ENCODE data around the gene KHDC1.

The KHDC1 gene

DNA sequence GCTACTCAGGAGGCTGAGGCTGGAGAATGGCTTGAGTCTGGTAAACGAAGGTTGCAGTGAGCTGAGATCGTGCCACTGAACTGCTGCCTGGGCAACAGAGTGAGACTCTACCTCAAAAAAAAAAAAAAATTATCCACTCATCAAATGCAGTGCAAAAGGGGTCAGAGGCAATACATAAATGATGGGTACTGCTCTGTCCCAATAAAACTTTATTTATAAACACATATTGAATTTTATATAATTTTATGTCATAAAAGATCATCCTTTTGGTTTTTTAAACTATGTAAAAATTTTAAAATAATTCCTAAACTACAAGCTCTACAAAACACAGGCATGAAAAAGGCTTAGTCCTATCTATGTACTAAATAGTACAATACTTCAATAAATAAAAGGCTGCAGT, 10.3 kb downstream of the KHDC1 start:
- no peaks in the 10 kb centered on the region for H3K36me3 ChIP-seq (ENCODE audit: low read length)
- no peaks in the 10 kb centered on the region for H3K79me2 ChIP-seq (ENCODE audit: insufficient read depth, low read length)
- TF ChIP-seq, protein P1, sequence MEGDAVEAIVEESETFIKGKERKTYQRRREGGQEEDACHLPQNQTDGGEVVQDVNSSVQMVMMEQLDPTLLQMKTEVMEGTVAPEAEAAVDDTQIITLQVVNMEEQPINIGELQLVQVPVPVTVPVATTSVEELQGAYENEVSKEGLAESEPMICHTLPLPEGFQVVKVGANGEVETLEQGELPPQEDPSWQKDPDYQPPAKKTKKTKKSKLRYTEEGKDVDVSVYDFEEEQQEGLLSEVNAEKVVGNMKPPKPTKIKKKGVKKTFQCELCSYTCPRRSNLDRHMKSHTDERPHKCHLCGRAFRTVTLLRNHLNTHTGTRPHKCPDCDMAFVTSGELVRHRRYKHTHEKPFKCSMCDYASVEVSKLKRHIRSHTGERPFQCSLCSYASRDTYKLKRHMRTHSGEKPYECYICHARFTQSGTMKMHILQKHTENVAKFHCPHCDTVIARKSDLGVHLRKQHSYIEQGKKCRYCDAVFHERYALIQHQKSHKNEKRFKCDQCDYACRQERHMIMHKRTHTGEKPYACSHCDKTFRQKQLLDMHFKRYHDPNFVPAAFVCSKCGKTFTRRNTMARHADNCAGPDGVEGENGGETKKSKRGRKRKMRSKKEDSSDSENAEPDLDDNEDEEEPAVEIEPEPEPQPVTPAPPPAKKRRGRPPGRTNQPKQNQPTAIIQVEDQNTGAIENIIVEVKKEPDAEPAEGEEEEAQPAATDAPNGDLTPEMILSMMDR (IDR thresholded peaks at IDR 0.05; ENCODE audit: insufficient read depth, low read length, poor library complexity, severe bottlenecking) = no peak
- no peak for TF ChIP-seq EZH2phosphoT487 (conservative IDR thresholded peaks at IDR 0.05; ENCODE audit: low read length)
- no peaks in the 10 kb centered on the region for H3K9me2 ChIP-seq (replicated peaks; ENCODE audit: insufficient read depth, low read length)
- no peak overlapping the region for H2AFZ ChIP-seq (ENCODE audit: low read depth, low read length, severe bottlenecking)
- no peaks in the 10 kb centered on the region for H4K20me1 ChIP-seq (ENCODE audit: low read depth, low read length)
- no peaks in the 10 kb centered on the region for H3K9me3 ChIP-seq (ENCODE audit: insufficient read depth, low read length)
- H3K27ac ChIP-seq (ENCODE audit: low read depth, low read length) = no peak overlapping the region
- H3F3A ChIP-seq (ENCODE audit: insufficient read depth) = no peaks in the 10 kb centered on the region
- H3K27me3 ChIP-seq (ENCODE audit: low read length) = no peaks in the 10 kb centered on the region
- no peak overlapping the region for H3K4me3 ChIP-seq (ENCODE audit: insufficient read depth, low read length, poor library complexity, severe bottlenecking)
- H3K4me2 ChIP-seq (ENCODE audit: low read depth, low read length, poor library complexity, severe bottlenecking) = no peak overlapping the region
- H3K9ac ChIP-seq (ENCODE audit: low read length) = no peak overlapping the region

DNA sequence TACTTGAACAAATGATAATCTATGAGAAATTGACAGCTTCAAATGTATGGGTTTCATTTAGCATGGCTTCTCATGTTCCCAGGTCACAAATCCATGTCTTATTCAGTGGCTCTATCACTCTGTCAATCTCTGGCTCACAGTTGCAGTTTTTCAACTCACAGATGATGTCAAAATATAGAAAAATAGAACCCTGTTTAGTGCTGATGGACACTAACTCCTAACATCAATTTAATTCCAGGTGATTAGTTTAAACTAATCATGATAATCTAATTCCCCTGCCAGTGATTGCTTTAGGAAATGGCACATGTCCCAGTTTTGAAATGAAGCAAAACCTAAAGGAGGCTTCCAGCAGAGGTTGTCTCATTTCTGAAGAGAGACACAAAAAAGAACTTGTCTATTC, 13.0 kb downstream of the KHDC1 start:
- H3K4me3 ChIP-seq (ENCODE audit: insufficient read depth, low read length, poor library complexity, severe bottlenecking) = no peak overlapping the region

DNA sequence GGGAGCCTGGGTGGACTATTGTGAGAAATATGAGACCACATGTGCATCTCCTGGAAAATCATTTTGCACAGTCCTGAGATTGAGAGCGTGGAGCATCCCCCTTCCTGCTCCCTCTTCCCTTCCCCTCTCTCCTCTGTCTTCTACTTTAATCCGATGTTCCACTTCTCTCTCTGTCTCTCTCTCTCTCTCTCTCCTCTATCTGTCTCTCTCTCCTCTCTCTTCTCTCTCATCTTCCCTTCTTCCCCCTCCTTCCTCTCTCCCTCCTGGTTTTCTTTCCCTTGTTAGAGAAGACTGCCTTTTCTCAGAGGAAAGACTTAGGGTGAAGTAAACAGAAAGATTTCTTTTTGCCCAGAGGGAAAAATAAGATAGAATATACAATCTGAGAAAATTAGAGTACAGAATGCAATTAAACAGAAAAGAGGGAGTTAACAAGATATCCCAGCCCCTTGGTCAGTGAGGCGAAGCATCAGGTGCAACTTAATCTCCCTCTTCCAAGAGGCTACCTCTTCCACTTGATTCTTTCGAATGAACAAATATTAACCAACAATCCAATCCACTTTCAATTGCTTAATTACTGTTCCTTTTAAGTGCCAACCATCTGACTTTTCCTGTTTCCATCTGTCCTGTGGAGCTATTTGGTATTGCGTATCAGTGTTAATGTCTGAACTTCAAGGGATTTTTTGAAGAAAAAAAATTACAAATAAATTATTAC, 14.6 kb downstream of the KHDC1 start:
- Histone ChIP-seq H2AFZ (ENCODE audit: low read depth, low read length, severe bottlenecking) (no peak overlapping the region), H3K9me2 (replicated peaks; ENCODE audit: insufficient read depth, low read length) (no peaks in the 10 kb centered on the region)
- TF ChIP-seq EZH2phosphoT487 (conservative IDR thresholded peaks at IDR 0.05; ENCODE audit: low read length) = no peak
- TF ChIP-seq, protein P1 (IDR thresholded peaks at IDR 0.05; ENCODE audit: insufficient read depth, low read length, poor library complexity, severe bottlenecking) = no peak

More for the DNA sequence above, 13.0 kb downstream of the KHDC1 start:
- no peaks in the 10 kb centered on the region for H3K9me3 ChIP-seq (ENCODE audit: insufficient read depth, low read length)
- no peaks in the 10 kb centered on the region for H3K27me3 ChIP-seq (ENCODE audit: low read length)
- H3K27ac ChIP-seq (ENCODE audit: low read depth, low read length) = no peak overlapping the region
- no peak overlapping the region for H3K4me2 ChIP-seq (ENCODE audit: low read depth, low read length, poor library complexity, severe bottlenecking)
- H3K9me2 ChIP-seq (replicated peaks; ENCODE audit: insufficient read depth, low read length) = no peaks in the 10 kb centered on the region
- TF ChIP-seq, protein P1 (IDR thresholded peaks at IDR 0.05; ENCODE audit: insufficient read depth, low read length, poor library complexity, severe bottlenecking) = no peak
- no peak for TF ChIP-seq EZH2phosphoT487 (conservative IDR thresholded peaks at IDR 0.05; ENCODE audit: low read length)
- no peaks in the 10 kb centered on the region for H3F3A ChIP-seq (ENCODE audit: insufficient read depth)
- no peaks in the 10 kb centered on the region for H3K36me3 ChIP-seq (ENCODE audit: low read length)
- no peaks in the 10 kb centered on the region for H4K20me1 ChIP-seq (ENCODE audit: low read depth, low read length)
- H2AFZ ChIP-seq (ENCODE audit: low read depth, low read length, severe bottlenecking) = no peak overlapping the region
- H3K9ac ChIP-seq (ENCODE audit: low read length) = no peak overlapping the region
- H3K79me2 ChIP-seq (ENCODE audit: insufficient read depth, low read length) = no peaks in the 10 kb centered on the region

More for the DNA sequence above, 14.6 kb downstream of the KHDC1 start:
- Histone ChIP-seq H3F3A (ENCODE audit: insufficient read depth) (no peaks in the 10 kb centered on the region), H3K79me2 (ENCODE audit: insufficient read depth, low read length) (no peaks in the 10 kb centered on the region), H3K27ac (ENCODE audit: low read depth, low read length) (no peak overlapping the region), H3K4me2 (ENCODE audit: low read depth, low read length, poor library complexity, severe bottlenecking) (no peak overlapping the region), H3K9ac (ENCODE audit: low read length) (no peak overlapping the region), H4K20me1 (ENCODE audit: low read depth, low read length) (no peaks in the 10 kb centered on the region), H3K36me3 (ENCODE audit: low read length) (no peaks in the 10 kb centered on the region), H3K27me3 (ENCODE audit: low read length) (no peaks in the 10 kb centered on the region), H3K4me3 (ENCODE audit: insufficient read depth, low read length, poor library complexity, severe bottlenecking) (no peak overlapping the region), H3K9me3 (ENCODE audit: insufficient read depth, low read length) (no peaks in the 10 kb centered on the region)
